Activated naive CD8-positive, alpha-beta T cell treated with anti-CD3 and anti-CD28 coated beads for 36 hours (primary cell): ENCODE results near the gene SLC43A3. TPM values are rescaled to one million over a fixed set of nuclear protein-coding genes. Genes with fewer than 3 reads are reported as not detected.

Experiments used
- DNase-seq: peaks from one replicate; pipeline ENCODE4 v3.0.0; 2021
- H3K27ac Mint-ChIP-seq: one replicate; pipeline ENCODE4 v1.8.0; 2022; ENCODE audit warnings: mild to moderate bottlenecking, moderate library complexity, mixed read lengths
- H3K27me3 Mint-ChIP-seq: one replicate; pipeline ENCODE4 v1.8.0; 2022; ENCODE audit warnings: mild to moderate bottlenecking, mixed read lengths
- H3K36me3 Mint-ChIP-seq: one replicate; pipeline ENCODE4 v1.8.0; 2021; ENCODE audit warnings: mild to moderate bottlenecking, mixed read lengths
- H3K4me1 Mint-ChIP-seq: one replicate; pipeline ENCODE4 v1.8.0; 2021; ENCODE audit warnings: mixed read lengths
- H3K4me3 Mint-ChIP-seq: one replicate; pipeline ENCODE4 v1.8.0; 2022; ENCODE audit warnings: mild to moderate bottlenecking, moderate library complexity, mixed read lengths
- H3K9me3 Mint-ChIP-seq: one replicate; pipeline ENCODE4 v1.8.0; 2022; ENCODE audit warnings: mixed read lengths
- total RNA-seq, 2 experiments: library from RNA; stranded (reverse); gene quantifications; one replicate each; pipeline ENCODE4 v1.2.3, GENCODE V29; 2021

SLC43A3 gene
- total RNA-seq, 2 experiments from 2014 or later: 331 to 348 TPM

- Mint-ChIP-seq H3K9me3 (no peaks in the 10 kb centered on the region), H3K27me3 (peaks cover 35% of the 10 kb centered on the region), H3K4me3 (no peak overlapping the region), H3K4me1 (peaks cover 10% of the 10 kb centered on the region), H3K36me3 (no peaks in the 10 kb centered on the region), H3K27ac (no peak overlapping the region)
- DNase-seq: no peak
Observed at GRCh38 chr11:57463671-57464538, 37.0 kb upstream of the SLC43A3 start.

- H3K4me1 Mint-ChIP-seq: peaks cover 18% of the 10 kb centered on the region
- no peak overlapping the region for H3K27ac Mint-ChIP-seq
Observed at GRCh38 chr11:57462597-57462996, 35.7 kb upstream of the SLC43A3 start.

GRCh38 chr11:57461841-57462489 is 35.0 kb upstream of the SLC43A3 start:
- H3K27me3 Mint-ChIP-seq: peaks cover 48% of the 10 kb centered on the region
- no peak for DNase-seq
- H3K9me3 Mint-ChIP-seq: no peaks in the 10 kb centered on the region
- H3K27ac Mint-ChIP-seq: no peak overlapping the region
- H3K4me3 Mint-ChIP-seq: no peak overlapping the region
- peaks cover 21% of the 10 kb centered on the region for H3K4me1 Mint-ChIP-seq
- H3K36me3 Mint-ChIP-seq: no peaks in the 10 kb centered on the region

More at GRCh38 chr11:57462597-57462996, 35.7 kb upstream of the SLC43A3 start:
- Mint-ChIP-seq H3K27me3 (peaks cover 44% of the 10 kb centered on the region), H3K9me3 (no peaks in the 10 kb centered on the region), H3K4me3 (no peak overlapping the region), H3K36me3 (no peaks in the 10 kb centered on the region)
- no peak for DNase-seq

GRCh38 chr11:57460758-57461749 is 34.1 kb upstream of the SLC43A3 start:
- peaks cover 21% of the 10 kb centered on the region for H3K4me1 Mint-ChIP-seq
- H3K36me3 Mint-ChIP-seq: no peaks in the 10 kb centered on the region
- H3K27ac Mint-ChIP-seq: no peak overlapping the region
- peaks cover 48% of the 10 kb centered on the region for H3K27me3 Mint-ChIP-seq
- H3K9me3 Mint-ChIP-seq: no peaks in the 10 kb centered on the region
- DNase-seq: no peak
- no peak overlapping the region for H3K4me3 Mint-ChIP-seq

GRCh38 chr11:57460022-57460757 is 33.3 kb upstream of the SLC43A3 start, which contains the start of gene RTN4RL2:
TSS of gene RTN4RL2 (plus strand) at chr11:57460528. CDS start at chr11:57460866, 338 bp downstream.
- peak within 1 kb of the TSS; percentile 75 for H3K4me3 Mint-ChIP-seq
- H3K9me3 Mint-ChIP-seq: no peaks in the 10 kb centered on the region
- H3K27ac Mint-ChIP-seq: no peak within 1 kb of the TSS
- H3K36me3 Mint-ChIP-seq: no peaks in the 10 kb centered on the region
- peak; percentile 59 for DNase-seq
- H3K4me1 Mint-ChIP-seq: peaks cover 21% of the 10 kb centered on the region
- H3K27me3 Mint-ChIP-seq: peaks cover 48% of the 10 kb centered on the region

- H3K4me3 Mint-ChIP-seq: peak overlapping the region; percentile 80
- H3K4me1 Mint-ChIP-seq: peaks cover 21% of the 10 kb centered on the region
- no peaks in the 10 kb centered on the region for H3K36me3 Mint-ChIP-seq
- no peaks in the 10 kb centered on the region for H3K9me3 Mint-ChIP-seq
- H3K27me3 Mint-ChIP-seq: peaks cover 48% of the 10 kb centered on the region
- H3K27ac Mint-ChIP-seq: no peak overlapping the region
- peak; percentile 40 for DNase-seq
Observed at GRCh38 chr11:57459164-57460021, 32.5 kb upstream of the SLC43A3 start.

- no peak overlapping the region for H3K27ac Mint-ChIP-seq
- H3K4me1 Mint-ChIP-seq: peaks cover 21% of the 10 kb centered on the region
- H3K36me3 Mint-ChIP-seq: no peaks in the 10 kb centered on the region
- peak; percentile 61 for DNase-seq
- no peaks in the 10 kb centered on the region for H3K9me3 Mint-ChIP-seq
- peaks cover 48% of the 10 kb centered on the region for H3K27me3 Mint-ChIP-seq
- peak overlapping the region; percentile 80 for H3K4me3 Mint-ChIP-seq
Observed at GRCh38 chr11:57458410-57459163, 31.7 kb upstream of the SLC43A3 start.

GRCh38 chr11:57458060-57458409 is 31.1 kb upstream of the SLC43A3 start:
- Mint-ChIP-seq H3K9me3 (no peaks in the 10 kb centered on the region), H3K27me3 (peaks cover 48% of the 10 kb centered on the region), H3K36me3 (no peaks in the 10 kb centered on the region), H3K27ac (no peak overlapping the region), H3K4me3 (peak overlapping the region; percentile 42), H3K4me1 (peaks cover 21% of the 10 kb centered on the region)
- DNase-seq: no peak

GRCh38 chr11:57457643-57458023 is 30.7 kb upstream of the SLC43A3 start:
- Mint-ChIP-seq H3K9me3 (no peaks in the 10 kb centered on the region), H3K27me3 (peaks cover 44% of the 10 kb centered on the region), H3K27ac (no peak overlapping the region), H3K36me3 (no peaks in the 10 kb centered on the region), H3K4me3 (peak overlapping the region; percentile 42), H3K4me1 (peaks cover 21% of the 10 kb centered on the region)
- DNase-seq: no peak

GRCh38 chr11:57456960-57457642 is 30.2 kb upstream of the SLC43A3 start:
- Mint-ChIP-seq H3K27ac (no peak overlapping the region), H3K27me3 (peaks cover 39% of the 10 kb centered on the region)

GRCh38 chr11:57453543-57454177 is 26.7 kb upstream of the SLC43A3 start:
- H3K27ac Mint-ChIP-seq: no peak overlapping the region

More at GRCh38 chr11:57456960-57457642, 30.2 kb upstream of the SLC43A3 start:
- Mint-ChIP-seq H3K36me3 (no peaks in the 10 kb centered on the region), H3K4me1 (peaks cover 21% of the 10 kb centered on the region), H3K9me3 (no peaks in the 10 kb centered on the region), H3K4me3 (peak overlapping the region; percentile 42)
- DNase-seq: peak; percentile 74

GRCh38 chr11:57446055-57446454 is 19.1 kb upstream of the SLC43A3 start:
- H3K27ac Mint-ChIP-seq: no peak overlapping the region
- DNase-seq: no peak
- H3K36me3 Mint-ChIP-seq: no peaks in the 10 kb centered on the region
- H3K4me3 Mint-ChIP-seq: no peak overlapping the region
- H3K27me3 Mint-ChIP-seq: peaks cover 10% of the 10 kb centered on the region
- H3K4me1 Mint-ChIP-seq: no peaks in the 10 kb centered on the region
- no peaks in the 10 kb centered on the region for H3K9me3 Mint-ChIP-seq

More at GRCh38 chr11:57453543-57454177, 26.7 kb upstream of the SLC43A3 start:
- Mint-ChIP-seq H3K9me3 (no peaks in the 10 kb centered on the region), H3K27me3 (peaks cover 10% of the 10 kb centered on the region), H3K36me3 (no peaks in the 10 kb centered on the region), H3K4me1 (peaks cover 9% of the 10 kb centered on the region), H3K4me3 (no peak overlapping the region)
- no peak for DNase-seq
